ENCODE results near the gene SH3BP2.

- no peak for TF ChIP-seq TAF1 (IDR thresholded peaks at IDR 0.05; ENCODE audit: borderline replicate concordance, low read depth, low read length)
- no peak for TF ChIP-seq POLR2A (IDR thresholded peaks at IDR 0.05; ENCODE audit: low read depth, low read length)
- TF ChIP-seq POLR2AphosphoS5 (IDR thresholded peaks at IDR 0.05; ENCODE audit: low read depth, low read length): no peak
Measured at GRCh38 chr4:2859514-2859913, 66.6 kb downstream of the SH3BP2 start.
